H1 (cell line): Measurements from ENCODE around the gene ITPKC. TPM values are rescaled to one million over a fixed set of nuclear protein-coding genes. Genes with fewer than 3 reads are reported as not detected.
"Not testable (repeated sequence)": the region's sequence is repeated elsewhere in the genome, so short reads cannot be mapped to it uniquely, and the experiment has no call there.

Source experiments
- CTCF ChIA-PET: fragments of 300-600 bp; sonication (Branson Sonifier 250); formaldehyde crosslinking; loops from one replicate; lab custom pipeline; 2021; ENCODE audit not compliant: partially characterized antibody; lab: Charles Lee
- POLR2A ChIA-PET: fragments of 300-600 bp; sonication (Branson Sonifier 250); formaldehyde crosslinking; loops from one replicate; lab custom pipeline; 2021; ENCODE audit warnings: inconsistent platforms; ENCODE audit not compliant: partially characterized antibody; lab: Charles Lee
- DNase-seq, 2 experiments: peaks; one replicate each; pipeline versions ENCODE4 v3.0.0 to v3.0.0-alpha.2; 2010 to 2022; ENCODE audit warnings: low spot score in 2 of 2, low read depth in 1 of 2, mixed read lengths in 1 of 2
- FAIRE-seq: peaks from 2 replicates; lab custom pipeline; 2011; peaks lifted over from hg19 to GRCh38; lab: Jason Lieb, UNC
- H2AFZ ChIP-seq: 2 replicates; pipeline ENCODE4 v1.8.1; 2012; ENCODE audit warnings: low read length, inconsistent platforms
- H2AK5ac ChIP-seq: 2 replicates; pipeline ENCODE4 v1.6.1; 2013; ENCODE audit warnings: low read depth, low read length
- H2BK120ac ChIP-seq: replicated peaks from 2 replicates; pipeline ENCODE3; 2013; ENCODE audit warnings: low read depth, low read length, inconsistent platforms
- H2BK12ac ChIP-seq: 2 replicates; pipeline ENCODE4 v1.6.1; 2013; ENCODE audit warnings: low read depth, low read length
- H2BK15ac ChIP-seq: 2 replicates; pipeline ENCODE4 v1.6.1; 2013; ENCODE audit warnings: low read length
- H2BK20ac ChIP-seq: 2 replicates; pipeline ENCODE4 v1.6.1; 2013; ENCODE audit warnings: low read length
- H2BK5ac ChIP-seq: 2 replicates; pipeline ENCODE4 v1.6.1; 2013; ENCODE audit warnings: low read depth, low read length
- H3K14ac ChIP-seq: 2 replicates; pipeline ENCODE4 v1.6.1; 2013; ENCODE audit warnings: inconsistent platforms; ENCODE audit not compliant: insufficient read length
- H3K18ac ChIP-seq: 2 replicates; pipeline ENCODE4 v1.6.1; 2013; ENCODE audit warnings: low read length; ENCODE audit errors: extremely low read depth
- H3K23ac ChIP-seq: 2 replicates; pipeline ENCODE4 v1.6.1; 2013; ENCODE audit warnings: inconsistent platforms; ENCODE audit not compliant: insufficient read length
- H3K23me2 ChIP-seq: 2 replicates; pipeline ENCODE4 v1.6.1; 2013; ENCODE audit warnings: low read depth, low read length
- H3K27ac ChIP-seq: 2 replicates; pipeline ENCODE4 v1.6.1; 2011; ENCODE audit warnings: low read depth, low read length, inconsistent platforms
- H3K27me3 ChIP-seq, 4 experiments: replicated peaks in 1 of 4; 1 replicate in 1 of 4; 2 replicates in 3 of 4; pipeline versions ENCODE4 v1.6.1 to v1.8.1; 2011 to 2013; ENCODE audit warnings: low read length in 3 of 4, mild to moderate bottlenecking in 3 of 4, inconsistent platforms in 2 of 4, mixed read lengths in 2 of 4, moderate library complexity in 1 of 4; ENCODE audit not compliant: control insufficient read depth in 3 of 4, insufficient read depth in 3 of 4; ENCODE audit errors: extremely low read depth in 1 of 4
- H3K36me3 ChIP-seq, 4 experiments: 2 replicates each; pipeline versions ENCODE4 v1.6.1 to v1.8.1; 2011 to 2013; ENCODE audit warnings: mild to moderate bottlenecking in 4 of 4, low read length in 3 of 4, moderate library complexity in 2 of 4, control low read depth in 1 of 4, inconsistent platforms in 1 of 4; ENCODE audit not compliant: insufficient read depth in 4 of 4, control insufficient read depth in 2 of 4
- H3K4ac ChIP-seq: replicated peaks from 2 replicates; pipeline ENCODE3; 2013; ENCODE audit warnings: low read length, low read depth, mixed read lengths, inconsistent platforms; ENCODE audit not compliant: insufficient read length
- H3K4me1 ChIP-seq, 4 experiments: replicated peaks in 1 of 4; 1 replicate in 1 of 4; 2 replicates in 3 of 4; pipeline versions ENCODE4 v1.6.1 to v1.8.1; 2011 to 2013; ENCODE audit warnings: low read length in 3 of 4, inconsistent platforms in 2 of 4, mixed read lengths in 1 of 4; ENCODE audit not compliant: insufficient read depth in 4 of 4, control insufficient read depth in 3 of 4
- H3K4me2 ChIP-seq, 2 experiments: 2 replicates each; pipeline versions ENCODE4 v1.6.1 to v1.8.1; 2011 to 2013; ENCODE audit warnings: low read depth in 2 of 2, low read length in 2 of 2, control low read depth in 1 of 2, inconsistent platforms in 1 of 2, mild to moderate bottlenecking in 1 of 2; ENCODE audit not compliant: insufficient read depth in 1 of 2
- H3K4me3 ChIP-seq, 4 experiments: fragments of 200-600, 300-600 bp in 1 of 4; sonication (generic), shearing (Covaris generic), sonication (Bioruptor Twin) in 1 of 4; 2 replicates each; pipeline versions ENCODE4 v1.5.1 to v1.8.1; 2011 to 2016; ENCODE audit warnings: low read length in 4 of 4, low read depth in 3 of 4, control low read depth in 2 of 4, inconsistent platforms in 2 of 4, mild to moderate bottlenecking in 2 of 4, mixed read lengths in 1 of 4, moderate library complexity in 1 of 4; ENCODE audit not compliant: insufficient read depth in 2 of 4; ENCODE audit errors: extremely low read depth in 1 of 4
- H3K56ac ChIP-seq: replicated peaks from 2 replicates; pipeline ENCODE3; 2013; ENCODE audit warnings: low read depth, mild to moderate bottlenecking, mixed read lengths, low read length, inconsistent platforms; ENCODE audit not compliant: insufficient read length
- H3K79me1 ChIP-seq: 2 replicates; pipeline ENCODE4 v1.6.1; 2013; ENCODE audit warnings: low read depth, low read length, control low read depth
- H3K79me2 ChIP-seq, 2 experiments: 2 replicates each; pipeline versions ENCODE4 v1.6.1 to v1.8.1; 2012 to 2013; ENCODE audit warnings: low read length in 2 of 2, mild to moderate bottlenecking in 2 of 2, inconsistent platforms in 1 of 2; ENCODE audit not compliant: insufficient read depth in 2 of 2, control insufficient read depth in 1 of 2
- H3K9ac ChIP-seq, 4 experiments: replicated peaks in 1 of 4; 1 replicate in 1 of 4; 2 replicates in 3 of 4; pipeline versions ENCODE4 v1.6.1 to v1.8.1; 2011 to 2013; ENCODE audit warnings: low read depth in 3 of 4, low read length in 3 of 4, control low read depth in 2 of 4, mild to moderate bottlenecking in 2 of 4, moderate library complexity in 2 of 4, inconsistent platforms in 1 of 4; ENCODE audit errors: extremely low read depth in 1 of 4
- H3K9me3 ChIP-seq, 2 experiments: 2 replicates each; pipeline versions ENCODE4 v1.6.1 to v1.8.1; 2012 to 2013; ENCODE audit warnings: mild to moderate bottlenecking in 2 of 2, moderate library complexity in 2 of 2, control low read depth in 1 of 2, inconsistent platforms in 1 of 2, low read depth in 1 of 2, low read length in 1 of 2, mixed read lengths in 1 of 2; ENCODE audit not compliant: insufficient read depth in 2 of 2
- H4K20me1 ChIP-seq, 2 experiments: replicated peaks in 1 of 2; 2 replicates each; pipeline versions ENCODE3 to v1.8.1; 2011 to 2013; ENCODE audit warnings: inconsistent platforms in 2 of 2, low read length in 2 of 2, mild to moderate bottlenecking in 1 of 2; ENCODE audit not compliant: insufficient read depth in 2 of 2, control insufficient read depth in 1 of 2
- H4K5ac ChIP-seq: 2 replicates; pipeline ENCODE4 v1.6.1; 2013; ENCODE audit warnings: low read length, low read depth, mixed read lengths, inconsistent platforms; ENCODE audit not compliant: insufficient read length
- H4K8ac ChIP-seq: 2 replicates; pipeline ENCODE4 v1.8.0; 2013; ENCODE audit warnings: mild to moderate bottlenecking, moderate library complexity, low read length, inconsistent platforms; ENCODE audit not compliant: insufficient read depth; ENCODE audit errors: extremely low read depth
- H4K91ac ChIP-seq: replicated peaks from 2 replicates; pipeline ENCODE3; 2013; ENCODE audit warnings: low read length, mixed read lengths, inconsistent platforms; ENCODE audit not compliant: insufficient read length
- SP1 ChIP-seq: IDR thresholded peaks from 2 replicates; pipeline ENCODE4 v1.6.1; 2011; ENCODE audit warnings: low read depth, low read length
- TBP ChIP-seq: IDR thresholded peaks from 2 replicates; pipeline ENCODE4 v1.6.1; 2011; ENCODE audit warnings: low read depth, low read length, improper control_type of control experiment
- WGBS, 2 experiments: shearing (Covaris generic) in 1 of 2; methylation state at CpG; one replicate each; pipeline versions ENCODE4 v1.1.6 to v1.1.7; 2013 to 2015; ENCODE audit warnings: low lambda C conversion rate in 2 of 2, mixed read lengths in 2 of 2, inconsistent platforms in 1 of 2, low coverage in 1 of 2, missing lambda C conversion rate in 1 of 2; ENCODE audit not compliant: insufficient replicate concordance in 2 of 2, insufficient coverage in 1 of 2, insufficient read length in 1 of 2; ENCODE audit errors: extremely low coverage in 1 of 2, missing lambda C conversion rate in 1 of 2; 5-methylcytosine and 5-hydroxymethylcytosine counted together
- polyA plus RNA-seq, 7 experiments: library from polyadenylated mRNA; depleted of rRNA in 3 of 7; stranded (reverse) in 5 of 7; unstranded in 2 of 7; fragments of >200 nt in 5 of 7; fragments of 200-250 nt in 2 of 7; gene quantifications; 1 replicate in 5 of 7; 2 replicates in 1 of 7; 4 replicates in 1 of 7; pipeline versions ENCODE4 v1.2.1 to v1.2.3, GENCODE V29; 2011 to 2013; ENCODE audit warnings: missing spikeins in 2 of 7, mixed read lengths in 2 of 7
- total RNA-seq: library from RNA; stranded (reverse); fragmentation: NEBNext Ultra II Directional; extraction: Animal tissue kit (Norgen Biotek cat#: 25700); gene quantifications from 2 replicates; pipeline ENCODE4 v1.2.1, GENCODE V29; 2021

Gene ITPKC
- total and polyA plus RNA-seq, 2 of the 8 experiments (the other 6 are each of a cell fraction or from before 2014, with no cell fraction given) = 5.2 to 8.9 TPM

GRCh38 chr19:40771101-40771862 lies 54.4 kb downstream of the ITPKC start:
- not testable (repeated sequence) for H2BK12ac ChIP-seq, H2BK120ac ChIP-seq, H3K9me3 ChIP-seq, H3K4me2 ChIP-seq, H4K8ac ChIP-seq, DNase-seq, H3K36me3 ChIP-seq, H3K79me1 ChIP-seq, H3K18ac ChIP-seq, H2BK15ac ChIP-seq, H3K56ac ChIP-seq, H2AK5ac ChIP-seq, H3K4me1 ChIP-seq, H2BK20ac ChIP-seq, H3K4me3 ChIP-seq, H4K5ac ChIP-seq, H4K20me1 ChIP-seq, H3K9ac ChIP-seq, H3K14ac ChIP-seq, H3K27me3 ChIP-seq, H3K23ac ChIP-seq, H3K79me2 ChIP-seq, H3K27ac ChIP-seq, H4K91ac ChIP-seq, FAIRE-seq, H3K23me2 ChIP-seq, H3K4ac ChIP-seq, H2AFZ ChIP-seq, H2BK5ac ChIP-seq
- TF ChIP-seq TBP (peak; percentile 33; the same call in 1 of the 2 replicates), SP1 (peak; percentile 58)
- ChIA-PET CTCF (interaction anchor here (1.0 to 1.7 kb wide), 5 partner anchors 15 to 108 kb away, joined by 3 to 5 read pairs (median 3); partner anchors contain the start of gene EGLN2), POLR2A (interaction anchor here (1.0 to 17.9 kb wide), 5 partner anchors 8 to 36 kb away, joined by 5 to 399 read pairs (median 7); partner anchors contain the start of genes ACTMAP, EGLN2 and SNRPA)
- 86% methylated on average over 10 of the region's 10 CpGs; no CpG with 5 or more reads in 1 of the 2 experiments for WGBS, 2 experiments
